ENCODE measurements around the gene ADARB2.

ADARB2 gene

DNA sequence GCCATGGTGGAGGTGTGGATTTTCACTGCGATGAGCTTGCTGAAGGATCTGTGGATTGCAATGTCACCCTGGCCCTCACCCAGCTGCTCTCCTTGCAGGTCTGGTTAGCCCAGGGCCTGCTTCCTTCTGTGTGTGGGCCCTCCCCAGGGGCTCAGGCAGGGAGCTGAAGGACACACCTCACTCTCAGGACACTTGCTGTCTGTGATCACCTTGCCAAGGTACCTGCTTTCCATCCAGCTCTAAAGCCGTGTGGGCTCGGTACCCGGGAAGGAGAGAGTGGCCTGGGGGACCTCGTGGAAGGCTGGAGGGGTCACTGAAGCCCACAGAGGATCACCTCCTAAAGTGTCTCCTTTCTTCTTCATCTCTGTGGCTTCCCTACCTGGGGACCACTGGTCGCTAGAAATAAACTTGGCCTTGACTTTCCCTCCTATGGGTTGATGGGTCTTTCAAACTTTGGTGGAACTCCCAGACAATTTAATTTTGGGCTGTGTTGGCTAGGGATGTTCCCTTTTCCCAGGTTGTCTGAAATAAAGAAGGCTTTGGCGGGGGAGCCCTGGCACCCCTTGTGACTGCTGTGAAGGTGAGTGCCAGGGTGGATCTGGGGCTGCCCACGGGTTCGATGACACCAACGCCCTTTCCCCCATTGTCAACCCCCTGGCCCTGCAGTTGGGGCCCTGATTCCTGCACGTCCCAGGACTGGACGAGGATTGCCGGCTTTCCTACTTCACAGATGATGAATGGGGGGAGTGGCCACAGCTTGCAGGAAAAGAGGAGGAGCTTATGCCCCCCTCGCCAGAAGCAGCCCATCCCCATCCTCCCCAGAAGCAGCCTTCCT is 331.0 kb downstream of the ADARB2 start:
- TF ChIP-seq CTBP1 (IDR thresholded peaks at IDR 0.05; ENCODE audit: borderline replicate concordance) (no peak), SUZ12 (IDR thresholded peaks at IDR 0.05) (no peak), L3MBTL2 (conservative IDR thresholded peaks at IDR 0.05) (no peak), FOXM1 (IDR thresholded peaks at IDR 0.05; ENCODE audit: borderline replicate concordance) (no peak), HDGF (IDR thresholded peaks at IDR 0.05; ENCODE audit: borderline replicate concordance) (no peak)
- TF ChIP-seq, protein P1, sequence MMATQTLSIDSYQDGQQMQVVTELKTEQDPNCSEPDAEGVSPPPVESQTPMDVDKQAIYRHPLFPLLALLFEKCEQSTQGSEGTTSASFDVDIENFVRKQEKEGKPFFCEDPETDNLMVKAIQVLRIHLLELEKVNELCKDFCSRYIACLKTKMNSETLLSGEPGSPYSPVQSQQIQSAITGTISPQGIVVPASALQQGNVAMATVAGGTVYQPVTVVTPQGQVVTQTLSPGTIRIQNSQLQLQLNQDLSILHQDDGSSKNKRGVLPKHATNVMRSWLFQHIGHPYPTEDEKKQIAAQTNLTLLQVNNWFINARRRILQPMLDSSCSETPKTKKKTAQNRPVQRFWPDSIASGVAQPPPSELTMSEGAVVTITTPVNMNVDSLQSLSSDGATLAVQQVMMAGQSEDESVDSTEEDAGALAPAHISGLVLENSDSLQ (IDR thresholded peaks at IDR 0.05): no peak
- POLR2A ChIA-PET: no interaction called here

DNA sequence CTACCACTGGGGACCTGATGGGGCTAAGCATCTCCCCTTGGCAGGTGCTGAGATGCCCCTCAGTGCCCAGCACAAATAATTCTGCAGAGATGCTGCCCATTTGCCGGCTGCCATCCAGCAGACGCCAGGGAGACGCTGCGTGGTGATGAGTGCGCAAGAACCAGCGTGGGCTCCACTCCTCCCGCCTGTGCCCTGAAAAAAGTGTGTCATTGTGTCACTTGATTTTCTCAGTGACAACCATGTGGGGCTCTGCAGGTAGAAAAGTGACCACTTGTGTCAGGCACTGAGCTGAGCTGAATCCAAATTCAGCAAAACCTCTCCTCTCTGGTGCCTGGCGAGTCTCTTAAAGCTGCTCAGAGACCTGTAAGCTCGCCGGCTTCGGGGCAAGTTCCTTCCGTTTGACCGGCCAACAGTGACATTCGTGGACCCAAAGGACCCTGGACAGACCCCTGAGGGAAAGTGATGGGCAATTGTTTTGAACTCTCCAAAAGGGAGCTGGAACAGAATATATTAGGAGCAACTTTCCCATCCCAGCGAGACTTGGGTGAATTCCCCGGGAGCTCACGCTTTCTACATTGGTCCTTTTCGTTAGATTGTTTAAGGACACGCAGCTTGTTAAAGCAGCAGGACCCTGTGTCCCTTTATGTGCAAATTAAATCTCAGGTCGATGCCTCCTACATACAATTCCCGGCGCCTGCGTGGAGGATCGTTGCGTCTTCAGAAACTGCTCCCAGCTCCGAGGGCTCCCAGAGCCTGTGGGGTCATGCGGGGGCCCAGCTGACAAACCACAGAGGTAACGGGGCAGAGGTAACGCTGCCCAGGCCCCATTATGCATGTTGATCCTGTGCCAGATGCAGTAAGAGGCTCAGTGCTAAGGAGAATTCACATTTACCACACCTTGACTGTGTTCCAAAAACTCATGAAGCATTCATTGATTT is 332.7 kb downstream of the ADARB2 start:
- ChIA-PET POLR2A (no interaction called here), CTCF (interaction anchor here (0.7 to 1.0 kb wide), 2 partner anchors 16 to 134 kb away, joined by 3 to 5 read pairs; no protein-coding TSS in a partner anchor)
- no peak for TF ChIP-seq SUZ12 (IDR thresholded peaks at IDR 0.05)
- TF ChIP-seq FOXA1 (IDR thresholded peaks at IDR 0.05): no peak
- no peak for TF ChIP-seq ARNT (IDR thresholded peaks at IDR 0.05)
- TF ChIP-seq L3MBTL2 (conservative IDR thresholded peaks at IDR 0.05): no peak
- no peak for TF ChIP-seq LEF1 (IDR thresholded peaks at IDR 0.05; ENCODE audit: borderline replicate concordance)
- no peak for TF ChIP-seq BHLHE40 (IDR thresholded peaks at IDR 0.05; ENCODE audit: borderline replicate concordance)
- TF ChIP-seq ELF4 (IDR thresholded peaks at IDR 0.05): no peak
- no peak for TF ChIP-seq CTBP1 (IDR thresholded peaks at IDR 0.05; ENCODE audit: borderline replicate concordance)
- no peak for TF ChIP-seq ZNF384 (IDR thresholded peaks at IDR 0.05)
- no peak for TF ChIP-seq FOXM1 (IDR thresholded peaks at IDR 0.05; ENCODE audit: borderline replicate concordance)
- no peak for TF ChIP-seq HDGF (IDR thresholded peaks at IDR 0.05; ENCODE audit: borderline replicate concordance)
- TF ChIP-seq TARDBP (IDR thresholded peaks at IDR 0.05): no peak
- TF ChIP-seq, protein P1 (IDR thresholded peaks at IDR 0.05): no peak
- no peak for TF ChIP-seq SP1 (IDR thresholded peaks at IDR 0.05)
- DNase-seq (ENCODE audit: extremely low spot score): no peak

More for the DNA sequence above, 331.0 kb downstream of the ADARB2 start:
- CTCF ChIA-PET: no interaction called here
- no peak for DNase-seq (ENCODE audit: extremely low spot score)

DNA sequence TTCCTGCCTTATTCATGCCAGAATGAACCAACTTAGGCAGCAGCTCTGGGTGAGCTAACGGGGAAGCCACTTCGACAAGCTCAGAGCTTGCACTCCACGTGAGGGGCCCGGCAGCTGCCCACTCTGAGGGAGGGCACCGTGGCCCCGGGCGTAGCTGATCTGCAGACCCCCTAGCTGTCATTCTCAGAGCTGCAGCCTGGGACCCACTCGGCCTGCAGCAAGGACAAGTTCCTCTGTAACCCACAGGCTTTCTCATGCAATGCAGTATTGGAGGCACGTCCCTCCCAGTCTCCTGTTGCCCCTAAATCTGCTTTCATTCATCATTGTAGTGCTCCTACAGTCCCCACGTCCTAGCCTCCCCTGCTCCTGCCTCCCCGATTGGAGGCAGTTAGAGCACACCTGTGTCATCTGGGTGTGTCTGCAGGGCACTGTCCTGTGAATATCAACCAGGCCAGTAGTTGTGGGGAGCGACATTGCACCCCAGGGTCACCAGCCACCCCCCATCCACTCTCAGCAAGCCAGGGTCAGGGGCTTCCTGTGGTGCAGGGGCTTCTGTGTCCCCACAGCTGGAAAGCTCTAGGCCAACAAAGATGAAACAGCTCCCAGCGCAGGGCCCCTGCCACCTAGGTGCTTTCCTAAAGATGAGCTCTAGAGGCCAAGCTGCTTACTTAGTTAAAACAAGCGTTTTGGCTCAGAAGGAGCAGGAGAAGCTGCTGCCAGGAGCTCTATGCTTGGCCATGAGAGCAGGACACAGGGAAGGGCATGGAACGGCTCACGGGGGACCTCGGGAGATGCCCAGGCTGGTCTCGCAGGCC is 333.6 kb downstream of the ADARB2 start:
- TF ChIP-seq, protein P1 (IDR thresholded peaks at IDR 0.05): no peak
- TF ChIP-seq SUZ12 (IDR thresholded peaks at IDR 0.05) (no peak), FOXA1 (IDR thresholded peaks at IDR 0.05) (no peak), FOXK2 (IDR thresholded peaks at IDR 0.05) (no peak), HDGF (IDR thresholded peaks at IDR 0.05; ENCODE audit: borderline replicate concordance) (no peak), SP1 (IDR thresholded peaks at IDR 0.05) (no peak)
- DNase-seq (ENCODE audit: extremely low spot score): peak; percentile 20
- CTCF ChIA-PET: interaction anchor here (0.7 kb wide), 1 partner anchor 133 kb away, joined by 3 read pairs; no protein-coding TSS in a partner anchor
- POLR2A ChIA-PET: no interaction called here

DNA sequence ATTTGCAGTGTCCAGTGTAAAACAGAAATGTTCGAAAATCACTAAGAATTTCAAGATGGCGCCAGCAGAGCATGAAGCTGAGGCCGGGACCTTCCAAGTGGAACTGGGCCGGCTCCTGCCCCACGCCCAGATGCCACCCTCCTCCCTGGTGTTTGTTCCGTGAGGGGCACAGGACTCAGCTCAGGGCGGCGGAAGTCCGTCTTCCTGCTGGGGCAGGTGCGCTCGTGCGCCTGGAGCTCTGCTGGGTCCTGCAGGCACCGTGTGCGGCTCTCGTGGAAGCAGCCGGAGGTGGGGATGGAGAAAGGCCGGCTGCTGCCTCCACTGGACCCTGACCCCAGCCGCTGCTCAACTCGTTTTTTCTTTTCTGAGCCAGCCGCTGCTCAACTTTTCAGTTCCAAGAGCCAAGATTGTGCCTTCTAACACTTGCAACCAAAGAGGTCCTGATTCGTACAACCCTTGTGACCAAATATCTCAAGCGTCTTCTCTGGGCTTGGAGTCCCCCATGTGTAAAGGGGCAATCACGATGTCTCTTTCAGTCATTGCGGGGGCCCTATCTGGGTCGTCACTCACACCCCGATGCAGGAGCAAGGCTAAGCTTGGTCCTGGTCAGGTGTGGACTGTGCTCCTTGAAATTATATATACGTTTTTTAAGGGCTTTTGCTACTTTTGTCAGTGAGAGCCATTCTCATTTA is 334.4 kb downstream of the ADARB2 start:
- no peak for DNase-seq (ENCODE audit: extremely low spot score)
- no peak for TF ChIP-seq NFRKB (IDR thresholded peaks at IDR 0.05)
- TF ChIP-seq ELF4 (IDR thresholded peaks at IDR 0.05): no peak
- TF ChIP-seq SUZ12 (IDR thresholded peaks at IDR 0.05): no peak
- TF ChIP-seq ARNT (IDR thresholded peaks at IDR 0.05): no peak
- no peak for TF ChIP-seq FOXM1 (IDR thresholded peaks at IDR 0.05; ENCODE audit: borderline replicate concordance)
- no peak for TF ChIP-seq FOXK2 (IDR thresholded peaks at IDR 0.05)
- TF ChIP-seq CTBP1 (IDR thresholded peaks at IDR 0.05; ENCODE audit: borderline replicate concordance): no peak
- no peak for TF ChIP-seq FOXA1 (IDR thresholded peaks at IDR 0.05)
- TF ChIP-seq HDGF (IDR thresholded peaks at IDR 0.05; ENCODE audit: borderline replicate concordance): no peak
- no peak for TF ChIP-seq L3MBTL2 (conservative IDR thresholded peaks at IDR 0.05)
- TF ChIP-seq BHLHE40 (IDR thresholded peaks at IDR 0.05; ENCODE audit: borderline replicate concordance): no peak
- no peak for TF ChIP-seq SP1 (IDR thresholded peaks at IDR 0.05)
- TF ChIP-seq ZNF384 (IDR thresholded peaks at IDR 0.05): no peak
- CTCF ChIA-PET: no interaction called here
- POLR2A ChIA-PET: no interaction called here

All from HEK293T (cell line).